Right lobe of liver (tissue), 6 donors: Measurements from ENCODE around the gene SLC39A1. TPM values are rescaled to one million over a fixed set of nuclear protein-coding genes. Genes with fewer than 3 reads are reported as not detected.
A peak's percentile ranks its signal among the peaks of the same experiment; 100 is the strongest.

ENCODE experiments used
- ATAC-seq, 4 donors: fragments of 200-7000 bp; cut with Tn5 transposase; one replicate each; pipeline ENCODE4 v1.9.1; 2020; ENCODE audit warnings: mild to moderate bottlenecking in 4 of 4, moderate library complexity in 4 of 4
- DNase-seq, 3 donors: peaks; one replicate each; pipeline ENCODE4 v3.0.0-alpha.2; 2020
- H3K27ac ChIP-seq, 3 donors: fragments of 200-600 bp; one replicate each; pipeline ENCODE4 v1.8.0; 2022
- H3K27me3 ChIP-seq, 2 donors: fragments of 200-600 bp; one replicate each; pipeline ENCODE4 v1.8.0; 2022
- H3K36me3 ChIP-seq, 4 donors: fragments of 200-600 bp; sonication (generic) in 1 of 4; one replicate each; pipeline versions ENCODE4 v1.5.1 to v1.8.0; 2017 to 2022; ENCODE audit warnings: control low read depth in 1 of 4
- H3K4me1 ChIP-seq, 4 donors: fragments of 200-600 bp; sonication (generic) in 1 of 4; one replicate each; pipeline versions ENCODE4 v1.5.1 to v1.8.0; 2017 to 2022; ENCODE audit warnings: control low read depth in 1 of 4
- H3K4me3 ChIP-seq, 3 donors: fragments of 200-600 bp; one replicate each; pipeline ENCODE4 v1.8.0; 2022
- H3K9me3 ChIP-seq, 4 donors: fragments of 200-600 bp; sonication (generic) in 1 of 4; one replicate each; pipeline versions ENCODE4 v1.5.1 to v1.8.0; 2017 to 2022; ENCODE audit warnings: control low read depth in 1 of 4
- CTCF ChIP-seq, 4 donors: fragments of 200-600 bp in 3 of 4; fragments of 450-650 bp in 1 of 4; IDR thresholded peaks; one replicate each; pipeline versions ENCODE4 v1.5.1 to v1.8.0; 2016 to 2022; ENCODE audit warnings: antibody characterized with exemption in 4 of 4, mild to moderate bottlenecking in 2 of 4
- POLR2A ChIP-seq: fragments of 450-650 bp; IDR thresholded peaks from one replicate; pipeline ENCODE4 v1.6.1; 2017; ENCODE audit warnings: antibody characterized with exemption, mild to moderate bottlenecking
- WGBS: methylation state at CpG from one replicate; pipeline ENCODE4 v1.1.6; 2018; ENCODE audit warnings: low coverage, low lambda C conversion rate; ENCODE audit not compliant: insufficient coverage; ENCODE audit errors: missing lambda C conversion rate; 5-methylcytosine and 5-hydroxymethylcytosine counted together
- intact Hi-C, 2 donors: fragments of 100-400 bp; cut with DNase I; formaldehyde crosslinking; loops; one replicate each; pipeline versions ENCODE4 v1.11.2 to v1.14.1; 2022
- total RNA-seq, 6 experiments: library from RNA; depleted of rRNA in 2 of 6; stranded (reverse); fragments of >200 nt in 2 of 6; fragmentation: NEBNext Ultra II Directional in 3 of 6; extraction: Animal tissue kit (Norgen Biotek cat#: 25700) in 3 of 6; gene quantifications; one replicate each; pipeline versions ENCODE4 v1.1.0 to v1.2.4, GENCODE V29; 2016 to 2023
- donor health status: DM: no; HTN: yes; CAD: no.
- donor health status: DM: no; HTN: no; CAD: no.
- donor health status: DM: no; HTN: no; CAD: no.
- donor health status: DM: no; HTN: yes; CAD: no.
- donor health status: DM: no; HTN: yes; CAD: no.

Gene SLC39A1
- total RNA-seq, 6 experiments from 2014 or later: 33.0 to 63.6 (median 47.7) TPM

- peaks cover 0 to 25% (median 9%) of the 10 kb centered on the region in 4 donors for H3K4me1 ChIP-seq
Observed at GRCh38 chr1:153967107-153967999, 4.0 kb upstream of the SLC39A1 start, which contains the start of gene CREB3L4. TSS of gene CREB3L4 (plus strand) at chr1:153967902. CDS start at chr1:153968526, 624 bp downstream.

GRCh38 chr1:153963850-153964331 lies 554 bp upstream of the SLC39A1 start:
- Histone ChIP-seq H3K4me1 (peaks cover 0 to 36% (median 12%) of the 10 kb centered on the region in 4 donors), H3K9me3 (no peaks in the 10 kb centered on the region), H3K27me3 (no peaks in the 10 kb centered on the region), H3K4me3 (peak overlapping the region; percentile 70 to 88 (median 75)), H3K27ac (peak overlapping the region; percentile 88 to 95 (median 92)), H3K36me3 (peaks cover 0 to 5% (median 1%) of the 10 kb centered on the region in 4 donors)
- TF ChIP-seq POLR2A (no peak), CTCF (IDR thresholded peaks at IDR 0.05) (no peak)
- peak in 2 of 3 donors; percentile 52 to 61 for DNase-seq
- intact Hi-C loops: no loop called here
- 1% methylated on average over 11 of the region's 22 CpGs for WGBS
- peak in 1 of 4 donors; percentile 1 for ATAC-seq

More at GRCh38 chr1:153967107-153967999, 4.0 kb upstream of the SLC39A1 start, which contains the start of gene CREB3L4:
- DNase-seq: peak; percentile 94 to 97 (median 96)
- intact Hi-C loops: no loop called here
- H3K9me3 ChIP-seq: no peaks in the 10 kb centered on the region
- peak; percentile 72 to 86 (median 81) for ATAC-seq
- TF ChIP-seq CTCF (IDR thresholded peaks at IDR 0.05) (peak in 3 of 4 donors; percentile 51 to 58 (median 54)), POLR2A (peak; percentile 91)
- H3K27me3 ChIP-seq: no peaks in the 10 kb centered on the region
- H3K27ac ChIP-seq: peak within 1 kb of the TSS; percentile 83 to 97 (median 91)
- WGBS: 0% methylated on average over 24 of the region's 60 CpGs
- H3K4me3 ChIP-seq: peak within 1 kb of the TSS; percentile 44 to 65 (median 63)
- H3K36me3 ChIP-seq: no peaks in the 10 kb centered on the region

DNA sequence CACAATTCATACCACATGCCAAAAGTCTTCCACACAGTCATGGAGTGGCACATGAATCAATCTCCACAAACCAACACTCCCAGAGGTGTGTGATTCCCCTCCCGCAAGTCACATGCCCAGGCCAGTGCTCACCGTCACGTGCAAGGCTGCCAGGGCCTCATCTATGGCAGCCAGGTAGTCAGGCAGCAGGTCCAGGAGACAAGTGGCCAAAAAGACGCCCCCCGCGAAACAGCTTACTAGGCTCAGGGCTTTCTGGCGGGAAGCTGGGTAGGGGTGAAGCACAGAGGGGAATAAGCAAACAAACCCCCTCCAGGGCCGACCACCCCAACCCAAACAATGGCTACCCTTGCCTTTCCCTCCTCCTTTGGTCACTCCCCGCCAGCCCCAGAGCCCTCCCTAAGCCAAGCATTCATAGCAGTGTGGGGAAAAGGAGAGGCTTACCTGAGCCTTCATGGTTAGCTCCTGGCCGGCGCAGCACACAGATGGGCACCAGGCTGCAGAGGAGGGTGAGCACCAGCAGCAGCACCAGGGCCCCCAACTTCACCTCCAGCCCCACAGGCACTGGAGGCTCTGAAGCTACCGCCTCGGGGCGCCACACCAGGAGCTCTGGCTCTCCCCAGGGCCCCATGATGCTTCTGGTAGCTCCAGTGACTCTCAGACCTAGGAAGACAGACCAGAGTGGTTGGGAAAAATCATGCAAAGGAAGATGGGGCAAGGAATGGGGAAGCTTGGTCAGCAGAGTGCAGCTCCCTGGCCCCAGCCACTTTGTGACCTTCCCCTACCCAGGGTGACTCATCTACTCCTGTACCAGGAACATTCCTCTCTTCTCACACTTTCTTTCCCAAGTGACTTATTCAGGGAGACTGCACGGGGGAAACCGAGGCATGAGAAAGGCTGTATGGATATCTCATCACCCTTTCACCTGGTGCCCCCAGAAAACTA lies 978 bp downstream of the SLC39A1 start:
- Histone ChIP-seq H3K27me3 (no peaks in the 10 kb centered on the region), H3K4me1 (peaks cover 0 to 39% (median 11%) of the 10 kb centered on the region in 4 donors), H3K4me3 (peak overlapping the region; percentile 70 to 88 (median 75)), H3K9me3 (no peaks in the 10 kb centered on the region), H3K36me3 (peaks cover 0 to 5% (median 1%) of the 10 kb centered on the region in 4 donors), H3K27ac (peak overlapping the region; percentile 88 to 95 (median 92))
- DNase-seq: peak in 1 of 3 donors; percentile 51
- ATAC-seq: peak in 1 of 4 donors; percentile 12
- no peak for TF ChIP-seq CTCF (IDR thresholded peaks at IDR 0.05)
- no peak for TF ChIP-seq POLR2A
- WGBS: 38% methylated on average over 3 of the region's 16 CpGs
- intact Hi-C loops: no loop called here

GRCh38 chr1:153961421-153961820 lies 1.9 kb downstream of the SLC39A1 start:
- intact Hi-C loops: no loop called here
- ATAC-seq: no peak
- no peak overlapping the region for H3K27ac ChIP-seq
- TF ChIP-seq CTCF (IDR thresholded peaks at IDR 0.05): no peak
- TF ChIP-seq POLR2A: no peak
- H3K27me3 ChIP-seq: no peaks in the 10 kb centered on the region
- peaks cover 0 to 46% (median 16%) of the 10 kb centered on the region in 4 donors for H3K4me1 ChIP-seq
- 65% methylated on average over 3 of the region's 4 CpGs for WGBS
- H3K4me3 ChIP-seq: no peak overlapping the region
- peaks cover 0 to 5% (median 1%) of the 10 kb centered on the region in 4 donors for H3K36me3 ChIP-seq
- H3K9me3 ChIP-seq: no peaks in the 10 kb centered on the region
- DNase-seq: no peak
